Ovary (tissue), 3 donors: ENCODE measurements around the gene TRAPPC2L.

Experiments
- CTCF ChIP-seq, 3 donors: fragments of 450-650 bp in 2 of 3; fragments of 200-600 bp in 1 of 3; IDR thresholded peaks; one replicate each; pipeline versions ENCODE4 v1.5.1 to v1.8.0; 2016 to 2022; ENCODE audit warnings: antibody characterized with exemption in 3 of 3, mild to moderate bottlenecking in 1 of 3
- EP300 ChIP-seq: sonication (generic); formaldehyde crosslinking; IDR thresholded peaks from one replicate; pipeline ENCODE4 v1.6.1; 2017; ENCODE audit warnings: antibody characterized with exemption
- POLR2A ChIP-seq: fragments of 450-650 bp; IDR thresholded peaks from one replicate; pipeline ENCODE4 v1.6.1; 2017; ENCODE audit warnings: antibody characterized with exemption, mild to moderate bottlenecking, moderate library complexity
- donor health status: DM: no; HTN: no; CAD: no.

- TF ChIP-seq CTCF (IDR thresholded peaks at IDR 0.05) = no peak
- no peak for TF ChIP-seq POLR2A
- TF ChIP-seq EP300 = no peak
Observed at GRCh38 chr16:88809676-88810165, 47.2 kb upstream of the TRAPPC2L start.
